Astrocyte of the cerebellum (primary cell): ENCODE data around the gene NRDE2.

Experiments used
- DNase-seq: peaks from one replicate; pipeline ENCODE4 v3.0.0-alpha.2; 2011; ENCODE audit warnings: low read depth
- H3K4me3 ChIP-seq: 2 replicates; pipeline ENCODE4 v1.5.1; 2011; ENCODE audit warnings: mild to moderate bottlenecking, low read depth, low read length, moderate library complexity
- CTCF ChIP-seq: IDR thresholded peaks from 2 replicates; pipeline ENCODE4 v1.5.1; 2012; ENCODE audit warnings: low read length, low read depth, moderate library complexity, mild to moderate bottlenecking; ENCODE audit errors: missing control alignments
- in situ Hi-C: cut with HindIII; loops from 2 replicates; pipeline ENCODE4 v1.10.0; 2017; ENCODE audit warnings: low sequenced_read_pairs

Gene NRDE2

DNA sequence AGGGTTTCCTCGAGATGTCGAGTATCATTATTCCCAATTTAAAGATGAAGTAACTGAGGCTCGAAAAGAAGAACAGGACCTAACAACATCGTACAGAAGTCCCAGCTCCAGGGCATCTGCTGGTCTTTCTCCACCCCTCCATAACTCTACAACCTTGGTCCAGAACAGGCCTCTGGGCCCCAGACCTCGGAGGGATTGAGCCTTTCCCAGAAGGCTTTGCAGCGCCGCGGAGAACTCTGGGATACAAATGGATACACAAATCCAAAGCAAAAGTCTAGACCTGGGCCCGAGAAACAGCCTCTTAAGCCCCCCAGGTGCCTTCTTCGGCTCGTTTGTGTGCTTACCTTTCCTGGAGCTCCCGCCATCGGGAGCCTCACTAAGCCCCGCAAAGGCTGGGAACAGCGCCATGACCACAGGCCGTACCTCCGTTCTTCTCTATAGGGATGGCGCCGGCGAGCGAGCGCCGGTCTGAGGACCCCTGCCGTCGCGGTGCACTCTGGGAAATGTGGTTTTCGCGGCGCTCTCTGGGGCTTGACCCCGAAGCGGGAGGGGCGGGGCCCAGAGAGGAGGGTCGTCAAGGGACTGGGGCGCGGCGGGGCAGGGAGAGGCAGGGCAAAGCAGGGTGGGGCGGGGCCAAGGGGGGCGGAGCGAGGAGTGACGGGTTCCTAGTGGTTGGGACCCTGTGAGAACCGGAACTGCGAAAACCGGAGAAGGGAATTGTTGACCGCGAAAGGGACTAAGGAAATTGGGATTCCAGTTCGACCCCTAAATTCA is at the start of gene NRDE2:
Gene NRDE2, minus strand, starts transcription at position 445 of the 774 bp plus-strand sequence. Its CDS starts 37 bp downstream, at position 408.
- DNase-seq, result peak; percentile 87
- H3K4me3 ChIP-seq, result peak within 1 kb of the TSS; percentile 56
- no peak for TF ChIP-seq CTCF
- in situ Hi-C loops, result no loop called here

DNA sequence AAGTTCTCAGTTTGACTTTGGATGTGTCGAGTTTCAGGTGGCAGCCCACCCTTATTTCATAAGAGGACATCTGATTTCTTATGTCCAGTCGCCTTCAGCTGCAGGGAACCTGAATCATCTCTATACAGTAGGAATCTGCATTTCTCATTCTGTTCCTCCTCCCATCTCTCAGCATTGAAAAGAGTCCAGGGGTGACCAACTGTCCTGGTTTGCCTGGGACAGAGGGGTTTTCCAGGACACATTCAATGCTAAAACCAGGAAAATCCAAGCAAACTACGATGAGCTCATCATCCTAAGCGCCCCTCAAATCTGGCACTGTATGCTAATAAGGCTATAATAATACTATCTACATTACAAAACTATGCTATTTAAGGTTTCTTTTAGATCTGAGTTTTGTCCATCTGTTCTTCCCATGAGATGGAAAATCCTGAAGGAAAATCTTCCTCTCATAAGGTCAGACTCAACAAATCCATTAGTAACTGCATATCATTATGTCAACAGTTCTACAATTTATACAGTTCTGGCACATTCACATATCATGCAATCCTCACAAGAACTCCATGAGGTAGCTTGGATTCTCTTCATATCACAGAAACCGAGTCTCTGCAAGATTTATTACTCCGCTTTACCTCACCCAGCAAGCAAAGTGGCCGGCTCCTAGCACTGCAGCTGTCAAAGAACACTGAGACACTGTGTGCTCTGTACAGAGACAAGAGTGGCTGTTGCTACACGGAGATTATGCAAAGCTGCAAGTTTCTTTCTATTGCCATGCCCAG is 49.5 kb upstream of the NRDE2 start:
- in situ Hi-C loops, result no loop called here
- no peak for TF ChIP-seq CTCF
- DNase-seq, result no peak
- H3K4me3 ChIP-seq, result no peak overlapping the region

DNA sequence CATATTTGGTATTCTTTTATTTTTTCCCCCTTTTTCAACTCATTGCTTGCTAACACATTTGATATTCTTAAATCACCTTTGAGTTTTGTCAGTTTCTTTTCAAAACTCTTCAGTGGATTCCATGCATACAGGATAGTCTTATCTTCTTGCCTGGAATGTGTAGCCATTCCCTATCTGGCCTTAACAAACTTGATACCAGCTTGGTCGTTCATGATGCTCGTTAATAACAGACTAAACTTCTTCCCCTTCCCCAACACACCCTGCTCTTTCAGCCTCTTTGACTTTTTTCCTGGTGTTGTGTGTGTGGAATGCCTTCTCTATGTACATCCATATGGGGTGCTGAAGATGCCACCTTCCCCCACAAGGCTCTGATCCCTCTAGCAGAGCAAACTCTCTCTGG is 47.4 kb upstream of the NRDE2 start:
- no peak for TF ChIP-seq CTCF
- no peak for DNase-seq
- H3K4me3 ChIP-seq, result no peak overlapping the region
- in situ Hi-C loops, result no loop called here

- no peak for DNase-seq
- H3K4me3 ChIP-seq, result no peak overlapping the region
- in situ Hi-C loops, result no loop called here
- no peak for TF ChIP-seq CTCF
Measured at GRCh38 chr14:90378249-90378648, 46.5 kb upstream of the NRDE2 start.

GRCh38 chr14:90375934-90376333 is 44.2 kb upstream of the NRDE2 start:
- no peak for DNase-seq
- no peak overlapping the region for H3K4me3 ChIP-seq
- in situ Hi-C loops, result no loop called here
- TF ChIP-seq CTCF, result no peak

GRCh38 chr14:90374813-90375212 is 43.1 kb upstream of the NRDE2 start:
- no peak for DNase-seq
- no peak overlapping the region for H3K4me3 ChIP-seq
- in situ Hi-C loops, result no loop called here
- TF ChIP-seq CTCF, result no peak
